CD4-positive, alpha-beta T cell treated with Interleukin-17A for 4 hours (primary cell): ENCODE data around the gene C3orf38.
"Not testable (repeated sequence)": the region's sequence is repeated elsewhere in the genome, so short reads cannot be mapped to it uniquely, and the experiment has no call there.

Experiments
- DNase-seq: peaks from one replicate; pipeline ENCODE4 v3.0.0-alpha.2; 2020; ENCODE audit warnings: mixed read lengths

C3orf38 gene

DNA sequence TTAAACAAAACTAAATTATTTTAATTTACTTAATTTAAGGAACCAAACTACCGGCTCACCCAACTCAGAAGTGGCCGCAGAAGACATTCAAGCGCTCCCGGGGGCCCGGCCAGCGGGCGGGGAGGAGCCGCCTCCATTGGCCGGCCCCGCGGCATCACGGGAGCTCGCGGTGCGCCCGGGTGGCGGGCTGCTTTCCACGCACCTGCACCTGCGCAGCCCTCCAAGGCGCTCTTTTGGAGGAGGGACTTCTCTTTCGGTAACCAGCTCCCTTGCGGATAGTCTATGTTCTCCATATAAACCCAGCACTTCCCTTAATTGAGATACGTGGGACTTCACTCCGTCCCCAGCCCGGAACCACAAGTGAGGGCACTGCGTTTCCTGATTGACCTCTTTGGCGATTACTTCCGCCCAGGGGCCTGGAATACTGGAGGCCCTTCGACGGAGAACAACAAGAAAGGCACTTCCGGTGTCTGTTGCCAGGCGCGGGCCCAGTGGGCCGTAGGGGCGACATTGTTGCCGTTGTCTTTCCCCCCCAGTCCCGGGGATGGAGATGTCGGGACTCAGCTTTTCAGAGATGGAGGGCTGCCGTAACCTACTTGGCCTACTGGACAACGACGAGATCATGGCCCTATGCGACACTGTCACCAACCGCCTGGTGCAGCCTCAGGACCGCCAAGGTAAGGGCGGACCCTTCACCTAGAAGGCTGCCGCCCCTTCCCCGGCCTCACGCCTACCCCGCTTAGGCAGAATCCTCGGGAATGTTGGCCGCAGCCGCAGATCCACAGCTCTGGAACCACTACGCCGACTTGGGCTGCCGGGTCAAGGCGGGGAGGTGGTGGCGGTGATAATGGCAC is at the start of gene C3orf38:
Gene C3orf38, plus strand, starts transcription at position 451 of the 854 bp plus-strand sequence. Its CDS starts 94 bp downstream, at position 545.
- DNase-seq = peak; percentile 80

DNA sequence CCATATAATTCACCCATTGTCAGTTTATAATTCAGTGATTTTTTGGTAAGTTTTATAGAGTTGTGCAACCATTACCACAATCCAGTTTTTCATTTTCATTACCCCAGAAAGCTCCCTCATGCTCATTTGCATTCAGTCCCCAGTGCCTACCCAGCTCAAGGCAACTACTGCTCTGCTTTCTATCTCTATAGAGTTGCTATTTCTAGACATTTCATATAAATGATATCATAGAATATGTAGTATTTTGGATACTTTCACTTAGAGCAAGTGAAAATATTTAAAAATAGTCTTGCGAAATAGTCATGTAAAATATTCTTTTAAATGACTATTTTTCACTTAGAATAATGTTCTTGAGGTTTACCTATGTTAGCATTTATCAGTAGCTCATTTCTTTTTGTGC is 48.6 kb upstream of the C3orf38 start:
- DNase-seq = no peak

DNA sequence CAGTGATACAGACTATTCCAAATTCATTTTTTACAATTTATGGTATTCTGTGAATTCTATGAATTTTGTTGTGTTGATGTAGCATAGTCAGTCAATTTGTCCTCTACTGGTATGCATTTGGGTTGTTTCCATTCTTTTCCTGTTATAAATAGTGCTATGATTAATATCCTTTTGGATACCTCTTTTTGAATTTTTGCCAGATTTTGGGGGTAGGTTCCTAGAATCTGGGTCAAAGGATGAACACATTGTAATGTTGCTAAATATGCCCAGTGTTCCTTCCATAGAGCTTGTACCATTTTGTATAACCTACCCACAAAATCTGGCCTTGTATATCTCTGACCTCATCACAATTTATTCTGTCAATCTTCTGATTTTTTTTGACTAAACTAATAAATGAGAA is 44.4 kb upstream of the C3orf38 start:
- DNase-seq = no peak

DNA sequence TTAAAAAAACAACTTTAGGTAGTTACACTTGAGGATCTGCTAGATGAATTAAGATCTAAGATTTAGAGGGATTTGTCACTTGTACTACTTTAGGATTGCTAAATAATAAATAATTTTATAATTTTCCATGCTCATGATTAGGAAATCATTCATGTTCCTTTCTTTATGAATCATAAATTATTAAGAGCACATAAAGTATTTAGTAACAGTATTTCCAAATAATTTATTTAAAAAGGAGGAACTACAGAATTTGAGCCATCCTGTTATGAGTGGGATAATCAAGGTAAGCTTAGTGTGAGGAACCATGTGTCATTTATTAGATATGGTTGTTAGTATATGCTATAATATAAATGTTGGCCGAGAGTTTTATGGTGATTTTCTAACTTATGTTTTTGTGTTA is 37.5 kb upstream of the C3orf38 start:
- no peak for DNase-seq

DNA sequence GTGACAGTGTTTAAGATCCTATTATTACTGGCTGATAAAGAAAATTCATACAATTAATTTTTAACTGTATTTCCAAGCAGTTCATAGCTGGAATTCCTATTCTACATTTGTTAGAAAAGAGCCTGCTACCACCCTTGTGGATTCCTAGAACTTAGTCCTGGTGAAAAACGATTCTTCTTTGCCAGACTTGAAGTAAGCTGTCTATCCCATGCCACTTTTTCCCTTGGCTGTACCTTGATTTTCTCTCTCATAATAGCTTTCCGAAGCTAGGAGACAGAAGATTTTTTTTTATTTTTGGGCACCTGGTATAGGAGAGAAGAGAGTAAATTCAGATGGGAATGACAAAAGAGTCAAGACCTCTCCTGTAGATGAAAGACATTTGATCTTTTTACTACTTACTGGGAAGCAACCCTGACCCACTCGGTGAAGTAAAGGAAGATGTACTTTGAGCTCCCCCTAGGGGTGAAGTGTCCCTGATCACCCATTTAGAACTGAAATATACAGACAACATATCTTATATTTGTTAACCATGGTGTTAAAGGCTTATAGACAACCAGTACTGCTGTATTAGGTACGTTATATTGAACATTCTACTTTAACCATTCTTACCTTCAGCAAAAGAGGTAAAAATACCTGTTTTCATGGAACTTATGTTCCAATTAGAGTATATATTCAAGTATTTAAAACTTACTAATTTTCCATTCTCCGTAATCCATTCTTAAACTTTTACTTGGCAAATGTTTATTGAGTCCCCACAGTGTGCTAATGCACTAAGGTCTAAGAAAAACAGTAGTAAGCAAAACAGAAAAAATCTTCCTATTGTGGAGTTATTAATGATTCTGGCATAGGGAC is 36.2 kb upstream of the C3orf38 start:
- DNase-seq = peak; percentile 75

DNA sequence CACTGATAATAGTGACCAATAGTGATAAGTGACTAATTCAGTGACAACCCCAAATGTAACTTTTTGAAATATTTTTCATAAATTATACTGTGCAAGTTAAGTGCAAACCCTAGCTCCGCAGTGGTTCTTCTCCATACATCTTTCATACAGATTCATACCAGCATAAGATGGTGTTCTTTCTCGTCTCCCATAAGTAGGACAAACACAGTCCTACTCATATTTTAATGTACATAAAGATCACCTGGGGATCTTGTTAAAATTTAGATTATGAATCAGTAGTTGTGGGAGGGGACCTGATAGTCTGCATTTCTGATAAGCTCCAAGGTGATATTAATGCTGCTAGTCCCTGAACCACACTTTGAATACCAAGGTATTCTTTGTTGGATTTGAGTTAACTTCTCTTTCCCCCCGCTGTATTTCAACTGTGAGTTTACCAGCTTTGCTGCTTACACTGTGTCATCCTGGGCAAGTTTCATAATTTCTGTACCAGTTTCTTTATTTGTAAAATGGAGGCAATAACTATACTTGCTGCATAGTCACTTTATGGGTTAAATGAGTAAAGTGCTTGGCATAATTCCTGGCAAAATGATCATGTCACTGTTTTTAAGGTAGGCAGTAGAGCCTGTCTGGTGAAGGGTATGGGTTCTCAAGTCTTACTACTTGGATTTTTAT is 34.7 kb upstream of the C3orf38 start:
- no peak for DNase-seq

DNA sequence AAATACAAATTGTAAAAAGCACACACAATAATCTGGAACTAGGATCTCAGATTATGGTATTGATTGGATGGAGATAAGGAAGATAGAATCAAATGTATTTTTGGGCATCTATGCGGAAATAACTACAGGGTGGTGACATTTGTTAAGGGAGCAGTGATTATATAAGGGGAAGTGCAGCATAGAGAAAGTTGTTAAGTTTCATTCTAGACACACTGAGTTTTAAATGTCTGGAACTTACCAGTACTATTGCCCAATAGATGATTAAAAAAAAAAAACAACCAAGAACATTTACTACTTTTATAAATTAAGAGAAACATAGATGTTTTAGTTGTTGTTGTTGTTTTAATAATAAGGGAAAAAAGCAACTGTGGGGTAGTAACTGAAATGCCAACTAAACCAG is 32.1 kb upstream of the C3orf38 start:
- no peak for DNase-seq

DNA sequence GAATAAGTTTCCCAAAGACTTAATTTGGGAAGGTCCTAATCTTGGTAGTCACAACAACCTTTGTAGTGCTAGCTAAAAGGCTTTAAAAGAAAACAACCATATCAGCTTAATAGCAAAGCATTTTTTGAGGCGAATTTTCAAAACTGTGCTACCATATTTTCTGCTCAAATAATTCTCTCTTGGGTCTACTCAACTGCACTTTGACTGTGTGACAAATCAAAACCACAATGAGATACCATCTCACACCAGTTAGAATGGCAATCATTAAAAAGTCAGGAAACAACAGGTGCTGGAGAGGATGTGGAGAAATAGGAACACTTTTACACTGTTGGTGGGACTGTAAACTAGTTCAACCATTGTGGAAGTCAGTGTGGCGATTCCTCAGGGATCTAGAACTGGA is 31.2 kb upstream of the C3orf38 start:
- DNase-seq = not testable (repeated sequence)

DNA sequence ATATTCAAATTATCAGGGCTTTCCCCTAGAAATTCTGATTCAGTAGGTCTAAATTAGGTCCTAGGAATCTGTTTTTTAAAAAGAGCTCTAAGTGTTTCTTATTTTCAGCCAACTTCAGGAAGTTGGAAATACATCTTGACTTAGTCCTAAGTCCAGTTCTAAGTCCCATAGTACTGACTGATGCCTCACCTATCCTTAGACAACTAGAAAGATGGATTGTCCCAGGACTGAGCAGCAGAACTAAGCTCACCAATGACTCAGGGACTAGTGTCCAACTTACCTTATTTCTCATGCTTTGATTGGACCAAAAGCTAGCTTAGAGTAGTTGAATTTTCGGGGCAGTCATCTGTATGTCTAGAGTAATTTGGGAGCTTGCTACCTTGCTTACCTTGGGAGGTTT is 26.2 kb upstream of the C3orf38 start:
- DNase-seq = no peak

DNA sequence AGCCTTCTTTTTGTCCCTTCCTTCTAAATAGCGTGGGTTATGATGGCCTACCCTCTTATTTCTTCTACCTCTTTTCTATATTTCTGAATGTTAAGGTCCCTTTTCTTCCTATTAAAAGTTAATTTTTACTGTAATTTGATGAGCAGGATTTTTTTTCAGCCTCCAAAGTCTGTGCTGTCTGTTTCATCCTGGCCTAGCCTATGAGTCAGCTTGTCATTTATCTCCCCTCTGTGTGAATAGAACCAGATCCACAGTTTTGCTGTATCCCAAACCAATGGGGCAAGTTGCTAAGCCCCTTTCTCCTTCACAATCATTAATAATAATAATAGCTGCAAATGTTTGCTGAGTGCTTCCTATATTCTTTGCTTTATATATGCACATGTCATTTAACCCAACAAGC is 18.1 kb upstream of the C3orf38 start:
- no peak for DNase-seq

DNA sequence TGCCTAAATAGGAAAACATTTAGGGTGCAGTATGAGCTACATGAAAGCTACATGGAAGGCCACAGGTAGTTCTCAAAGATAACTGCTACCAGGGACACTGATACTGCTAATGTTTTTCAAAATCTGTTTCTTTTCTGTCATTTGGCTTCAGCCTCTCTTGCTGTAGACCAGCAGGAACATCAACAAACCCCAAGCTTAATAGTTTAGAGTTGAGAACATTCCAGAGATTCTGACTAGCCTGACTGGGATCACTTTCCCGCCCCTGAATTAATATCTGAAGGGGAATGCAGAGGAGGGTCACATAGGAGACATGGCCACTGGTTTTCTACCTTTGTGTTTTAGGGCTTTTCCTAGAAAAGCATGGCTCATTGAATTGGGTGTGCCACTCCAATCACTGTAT is 16.9 kb upstream of the C3orf38 start:
- DNase-seq = no peak

DNA sequence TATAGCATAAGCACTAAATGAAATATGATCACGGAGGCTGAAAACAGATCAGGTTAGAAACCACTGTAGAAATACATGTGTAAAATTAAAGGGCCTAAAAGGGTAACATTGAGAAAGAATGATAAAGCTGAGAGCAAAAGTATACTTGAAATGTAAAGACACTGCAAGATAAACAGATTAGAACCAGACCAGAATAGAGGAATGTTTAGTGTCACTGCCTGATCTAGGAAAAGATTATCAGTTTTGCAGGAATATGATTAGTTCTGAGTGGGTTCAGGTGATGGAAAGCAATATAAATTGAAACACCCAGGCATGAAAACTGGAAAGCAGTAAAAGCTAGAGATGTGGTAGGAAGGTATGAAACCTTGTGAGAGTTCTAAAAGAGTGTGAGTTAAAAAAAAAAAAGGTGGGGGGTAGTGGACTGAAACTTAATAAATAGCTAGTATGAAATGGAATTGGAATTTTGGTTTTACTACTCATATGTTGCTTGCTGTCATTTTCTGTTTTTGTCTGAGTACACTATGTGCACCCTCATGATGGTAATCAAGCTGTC is 16.0 kb upstream of the C3orf38 start:
- no peak for DNase-seq

DNA sequence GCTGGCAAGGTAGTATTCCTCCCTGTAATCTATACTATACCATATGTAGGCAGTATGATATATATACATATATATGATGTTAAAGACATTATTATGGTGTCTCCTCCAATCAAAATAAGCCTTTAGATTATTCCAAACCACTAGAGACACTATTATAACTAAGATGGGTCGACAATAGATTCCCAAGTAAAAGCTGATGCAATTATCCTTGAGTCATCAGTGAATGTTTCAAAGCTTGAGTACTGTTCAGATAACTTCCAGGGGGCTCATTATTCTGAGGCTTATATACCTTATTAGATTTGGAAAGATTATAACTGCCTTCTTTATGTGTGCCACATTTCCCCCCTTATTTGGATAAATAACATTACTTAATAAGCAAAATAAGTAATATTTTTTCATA is 11.9 kb upstream of the C3orf38 start:
- DNase-seq = no peak

DNA sequence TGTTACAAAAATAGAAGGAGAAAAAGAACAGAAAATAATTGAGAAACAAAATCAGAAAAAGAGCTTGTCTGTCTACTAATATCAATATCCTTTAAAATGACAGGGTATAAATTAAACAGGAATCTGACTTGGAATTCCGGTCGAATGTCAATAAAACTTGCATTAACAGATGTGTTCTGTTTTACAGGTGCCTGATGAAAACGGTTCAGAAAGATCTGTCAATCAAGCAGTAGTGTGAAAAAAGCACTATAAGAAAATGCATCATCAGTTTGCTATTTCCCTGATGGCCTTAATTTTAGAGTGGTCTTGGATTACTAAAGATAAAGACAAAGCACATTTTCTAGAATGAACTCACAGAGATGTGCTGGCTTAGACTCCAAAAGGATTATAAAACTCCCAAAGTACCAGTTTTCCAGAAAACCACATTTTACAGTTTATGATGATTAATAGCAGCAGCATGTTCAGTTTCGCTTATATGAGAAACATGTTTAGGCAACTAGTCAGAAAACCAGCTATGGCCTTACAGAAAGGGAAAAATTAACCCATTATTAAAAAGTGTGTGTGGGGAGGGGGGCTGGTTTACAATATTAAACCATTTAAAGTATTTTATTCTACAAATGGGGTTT is 8.2 kb upstream of the C3orf38 start:
- DNase-seq = no peak

DNA sequence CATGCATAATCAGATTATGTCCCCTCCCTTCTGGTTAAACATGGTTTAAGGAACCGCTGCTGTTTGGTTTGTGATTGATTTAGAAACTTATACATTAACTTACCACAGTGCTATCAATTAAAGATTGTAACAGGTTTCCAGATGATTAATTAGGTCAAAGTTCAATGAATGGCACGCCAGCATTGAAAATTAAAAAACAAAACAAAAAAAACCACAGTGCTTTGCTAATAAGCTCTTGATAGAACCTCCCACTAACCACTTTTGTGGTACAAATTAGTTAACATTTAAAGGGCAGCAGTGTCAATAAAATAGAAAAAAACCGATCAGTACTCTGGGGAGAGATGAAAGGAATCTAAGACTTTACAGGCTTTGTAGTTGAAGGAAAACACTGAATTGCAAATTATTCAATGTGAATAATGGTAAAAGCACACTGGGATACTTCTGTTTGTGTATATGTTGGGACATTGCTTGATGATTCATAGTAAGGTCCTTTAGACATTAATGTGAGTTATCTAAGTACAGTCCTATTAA is 7.6 kb upstream of the C3orf38 start:
- DNase-seq = no peak

DNA sequence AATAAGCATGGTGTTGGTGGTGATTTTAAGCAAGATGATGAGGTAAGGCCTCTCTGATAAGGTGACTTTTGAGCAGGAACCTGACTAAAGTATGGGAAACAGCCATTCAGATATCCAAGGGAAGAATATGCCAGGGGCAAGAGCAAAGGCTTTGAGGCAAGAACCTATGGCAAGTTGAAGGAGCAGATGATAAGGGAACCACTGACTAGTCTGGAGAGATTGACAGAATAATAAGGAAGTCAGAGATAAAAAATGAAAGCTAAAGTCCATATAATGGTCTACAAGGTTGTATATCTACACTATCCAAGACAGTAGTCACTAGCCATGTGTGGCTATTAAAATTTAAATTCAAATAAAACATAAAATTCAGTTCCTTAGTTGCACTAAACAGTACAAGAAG is 2.5 kb upstream of the C3orf38 start:
- no peak for DNase-seq

DNA sequence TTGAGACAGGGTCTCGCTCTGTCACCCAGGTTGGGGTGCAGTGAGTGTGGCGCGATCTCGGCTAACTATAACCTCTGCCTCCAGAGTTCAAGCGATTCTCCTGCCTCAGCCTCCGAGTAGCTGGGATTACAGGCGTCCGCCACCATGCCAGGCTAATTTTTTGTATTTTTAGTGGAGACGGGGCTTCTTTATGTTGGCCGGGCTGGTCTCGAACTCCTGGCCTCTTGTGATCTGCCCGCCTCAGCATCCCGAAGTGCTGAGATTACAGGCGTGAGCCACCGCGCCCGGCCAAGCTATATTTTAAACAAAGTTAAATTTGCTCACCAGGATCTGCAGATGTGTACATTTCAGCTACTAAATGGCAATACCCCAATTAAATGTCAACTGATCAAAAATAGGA is 1.1 kb upstream of the C3orf38 start:
- DNase-seq = no peak

DNA sequence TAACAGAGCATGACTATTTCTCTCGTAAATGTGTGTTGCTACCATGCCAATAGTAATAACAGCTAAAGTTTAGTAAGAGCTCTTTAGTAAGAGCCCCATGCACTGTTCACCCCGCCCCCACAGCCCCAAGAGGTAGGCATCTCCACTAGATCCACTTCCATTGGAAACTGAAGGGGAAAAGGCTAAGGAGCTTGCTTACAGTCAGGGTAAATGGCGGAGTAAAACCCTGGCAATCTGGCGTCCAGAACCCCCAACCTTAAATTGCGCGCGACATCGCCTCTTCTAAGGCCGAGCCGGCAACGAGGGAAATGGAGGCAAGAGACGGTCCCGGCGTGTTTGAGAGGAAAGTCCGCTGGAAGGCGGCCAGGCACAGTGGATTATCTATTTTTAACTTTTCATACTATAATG is 654 bp upstream of the C3orf38 start:
- DNase-seq = no peak

DNA sequence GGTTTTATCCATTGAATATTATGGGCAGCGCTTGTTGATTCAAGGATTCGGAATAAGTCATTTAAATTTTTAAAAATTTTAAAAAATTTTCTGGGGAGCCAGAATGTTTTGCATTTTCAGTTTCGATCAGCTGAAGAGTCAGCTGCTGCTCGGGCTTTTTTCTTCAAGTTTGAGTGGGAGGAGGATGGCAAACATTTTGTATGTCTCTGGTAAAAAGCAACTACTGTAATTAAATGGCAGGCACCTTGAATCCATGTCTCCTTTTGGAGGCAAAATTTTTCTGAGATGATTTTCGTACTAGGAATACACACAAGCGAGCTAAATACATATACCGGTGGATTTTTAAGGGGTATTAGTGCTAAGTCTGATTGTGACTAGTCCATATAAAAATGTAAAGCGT is 612 bp downstream of the C3orf38 start:
- DNase-seq = no peak

DNA sequence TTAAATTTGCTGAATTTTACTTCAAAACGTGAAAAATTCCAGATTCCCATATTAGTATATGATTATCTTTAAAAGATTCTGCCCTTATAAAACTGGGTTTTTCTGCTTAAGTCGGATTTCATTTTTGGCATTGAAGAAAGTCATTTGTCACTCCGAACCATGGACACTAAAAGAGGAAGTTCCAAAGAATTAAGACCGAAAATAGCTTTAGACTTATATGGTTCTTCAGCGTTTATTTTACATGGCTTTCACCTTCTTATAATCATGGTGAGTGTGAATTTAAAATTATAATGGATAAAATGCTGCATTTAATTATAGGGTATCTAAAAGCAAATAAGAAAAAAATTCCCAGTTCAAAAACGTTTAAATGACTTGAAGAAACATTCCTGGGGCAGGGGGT is 1.0 kb downstream of the C3orf38 start:
- DNase-seq = no peak

DNA sequence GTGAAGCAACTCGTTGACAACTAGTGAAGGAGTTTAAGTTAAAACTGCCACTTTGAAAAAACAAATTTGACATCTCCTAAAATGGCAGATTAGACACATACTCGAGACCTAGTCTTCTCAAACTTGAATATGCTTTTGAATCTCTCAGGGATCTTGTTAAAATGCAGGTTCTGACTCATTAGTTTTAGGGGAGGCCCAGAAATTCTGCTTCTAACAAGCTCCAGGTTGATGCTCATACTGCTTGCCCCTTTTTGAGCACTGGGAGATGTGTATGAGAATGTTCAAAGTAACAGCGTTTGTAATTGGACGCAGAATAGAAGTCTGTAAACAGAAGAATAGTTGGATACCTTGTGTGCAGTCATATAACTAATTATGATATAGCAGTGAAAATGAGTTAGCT is 1.6 kb downstream of the C3orf38 start:
- no peak for DNase-seq

DNA sequence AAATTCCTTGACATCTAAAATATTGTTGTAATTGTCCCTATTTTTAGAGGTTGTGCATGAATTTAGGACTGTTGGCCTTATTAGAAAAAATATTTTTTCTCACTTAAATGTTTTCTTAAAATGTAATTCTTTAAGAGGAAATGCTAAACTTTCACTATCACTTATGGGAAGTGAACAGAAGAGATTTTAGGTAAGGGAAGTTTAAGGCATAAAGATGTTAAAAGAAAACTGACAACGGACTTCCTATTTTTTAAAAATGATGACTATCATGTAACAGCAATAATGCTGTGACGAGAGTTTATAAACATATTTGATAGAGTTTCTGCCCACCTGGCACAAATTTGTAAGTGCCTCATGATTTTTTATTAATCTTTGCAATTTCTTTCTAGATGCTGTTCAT is 3.1 kb downstream of the C3orf38 start:
- DNase-seq = no peak
